SK-N-SH (cell line): Measurements from ENCODE around the gene EDC4. TPM values are rescaled to one million over a fixed set of nuclear protein-coding genes. Genes with fewer than 3 reads are reported as not detected.

ENCODE experiments used
- CTCF ChIA-PET: fragments of 300-600, 350-600 bp; formaldehyde crosslinking; extraction: SDS; loops from one replicate; lab custom pipeline; 2021; lab: Yijun Ruan, JAX
- POLR2A ChIA-PET: fragments of 350-600 bp; sonication (Branson Sonifier 250); formaldehyde crosslinking; extraction: SDS; loops from one replicate; lab custom pipeline; 2020; ENCODE audit warnings: antibody characterized with exemption, inconsistent platforms; lab: Yijun Ruan, JAX
- DNase-seq: peaks from one replicate; pipeline ENCODE4 v3.0.0; 2012
- H2AFZ ChIP-seq: fragments of 200-600 bp; sonication (generic); 2 replicates; pipeline ENCODE4 v1.8.1; 2016; ENCODE audit warnings: antibody characterized with exemption, mild to moderate bottlenecking, low read depth
- H3F3A ChIP-seq: fragments of 200-600 bp; sonication (generic); replicated peaks from 2 replicates; pipeline ENCODE3; 2016; ENCODE audit warnings: antibody characterized with exemption, mild to moderate bottlenecking; ENCODE audit not compliant: insufficient read depth
- H3K27ac ChIP-seq, 2 experiments: fragments of 200-500 bp in 1 of 2; fragments of 200-600 bp in 1 of 2; sonication (Bioruptor generic) in 1 of 2; sonication (generic), shearing (Covaris generic) in 1 of 2; 2 replicates each; pipeline versions ENCODE4 v1.5.1 to v1.6.1; 2014 to 2016; ENCODE audit warnings: low read depth in 2 of 2, inconsistent platforms in 1 of 2, low read length in 1 of 2, mild to moderate bottlenecking in 1 of 2, mixed read lengths in 1 of 2
- H3K27me3 ChIP-seq: fragments of 200-600 bp; sonication (generic), shearing (Covaris generic); 2 replicates; pipeline ENCODE4 v1.6.1; 2016; ENCODE audit warnings: mixed run types; ENCODE audit not compliant: insufficient read depth
- H3K36me3 ChIP-seq, 2 experiments: fragments of 200-500 bp in 1 of 2; fragments of 200-600 bp in 1 of 2; sonication (Bioruptor generic) in 1 of 2; sonication (generic) in 1 of 2; replicated peaks in 1 of 2; 2 replicates each; pipeline versions ENCODE3 to v1.5.1; 2014 to 2016; ENCODE audit warnings: low read length in 1 of 2, mild to moderate bottlenecking in 1 of 2; ENCODE audit not compliant: insufficient read depth in 2 of 2, control insufficient read depth in 1 of 2
- H3K4me1 ChIP-seq, 2 experiments: fragments of 200-500 bp in 1 of 2; fragments of 200-600 bp in 1 of 2; sonication (Bioruptor generic) in 1 of 2; sonication (generic), shearing (Covaris generic) in 1 of 2; 2 replicates each; pipeline versions ENCODE4 v1.5.1 to v1.6.1; 2014 to 2016; ENCODE audit warnings: low read depth in 1 of 2, low read length in 1 of 2, mixed run types in 1 of 2; ENCODE audit not compliant: insufficient read depth in 2 of 2, control insufficient read depth in 1 of 2
- H3K4me2 ChIP-seq: fragments of 200-600 bp; sonication (generic), shearing (Covaris generic); 2 replicates; pipeline ENCODE4 v1.6.1; 2017; ENCODE audit warnings: mixed run types
- H3K4me3 ChIP-seq, 2 experiments: fragments of 200-500 bp in 1 of 2; fragments of 200-600 bp in 1 of 2; sonication (Bioruptor generic) in 1 of 2; sonication (generic), shearing (Covaris generic) in 1 of 2; 2 replicates each; pipeline versions ENCODE4 v1.5.1 to v1.8.1; 2014 to 2016; ENCODE audit warnings: low read depth in 2 of 2, inconsistent platforms in 1 of 2, low read length in 1 of 2, mild to moderate bottlenecking in 1 of 2, mixed read lengths in 1 of 2, moderate library complexity in 1 of 2
- H3K79me2 ChIP-seq: fragments of 200-600 bp; sonication (generic); 2 replicates; pipeline ENCODE4 v1.8.1; 2017; ENCODE audit warnings: mild to moderate bottlenecking; ENCODE audit not compliant: insufficient read depth
- H3K9ac ChIP-seq: fragments of 200-600 bp; sonication (generic); 2 replicates; pipeline ENCODE4 v1.6.1; 2017; ENCODE audit warnings: mixed run types
- H3K9me2 ChIP-seq: fragments of 200-600 bp; sonication (generic); 2 replicates; pipeline ENCODE4 v1.6.1; 2017; ENCODE audit warnings: mixed run types
- H3K9me3 ChIP-seq: fragments of 200-600 bp; sonication (generic); 2 replicates; pipeline ENCODE4 v1.6.1; 2017; ENCODE audit warnings: mixed run types, mild to moderate bottlenecking, moderate library complexity
- H4K20me1 ChIP-seq: fragments of 200-600 bp; sonication (generic); 2 replicates; pipeline ENCODE4 v1.6.1; 2017; ENCODE audit warnings: mild to moderate bottlenecking, mixed run types; ENCODE audit not compliant: insufficient read depth
- CHD2 ChIP-seq: fragments of 150-350 bp; IDR thresholded peaks from 2 replicates; pipeline ENCODE4 v1.6.1; 2018; ENCODE audit warnings: low read length; ENCODE audit not compliant: partially characterized antibody
- ELF1 ChIP-seq: IDR thresholded peaks from 2 replicates; pipeline ENCODE4 v1.4.0; 2012
- GABPA ChIP-seq: IDR thresholded peaks from 2 replicates; pipeline ENCODE4 v1.4.0; 2012; ENCODE audit warnings: low read depth, mild to moderate bottlenecking
- GATA2 ChIP-seq: sonication (generic); formaldehyde crosslinking; IDR thresholded peaks from 2 replicates; pipeline ENCODE4 v1.5.0; 2020; ENCODE audit warnings: mild to moderate bottlenecking, missing genetic modification reagents
- IRF3 ChIP-seq: fragments of 150-350 bp; IDR thresholded peaks from 2 replicates; pipeline ENCODE4 v1.6.1; 2016; ENCODE audit warnings: mild to moderate bottlenecking, low read depth, low read length
- NFIC ChIP-seq: IDR thresholded peaks from 2 replicates; pipeline ENCODE4 v1.4.0; 2012; ENCODE audit warnings: borderline replicate concordance
- POLR2AphosphoS5 ChIP-seq: IDR thresholded peaks from 2 replicates; pipeline ENCODE4 v1.6.1; 2012; ENCODE audit warnings: low read depth, low read length
- RAD21 ChIP-seq: IDR thresholded peaks from 2 replicates; pipeline ENCODE4 v1.6.1; 2012; ENCODE audit warnings: mild to moderate bottlenecking, low read length
- RCOR1 ChIP-seq: fragments of 150-350 bp; IDR thresholded peaks from 2 replicates; pipeline ENCODE4 v1.6.1; 2017; ENCODE audit warnings: antibody characterized with exemption, low read length
- REST ChIP-seq: IDR thresholded peaks from 2 replicates; pipeline ENCODE4 v1.6.1; 2012; ENCODE audit warnings: mild to moderate bottlenecking, low read depth, low read length, moderate library complexity
- RFX5 ChIP-seq: IDR thresholded peaks from 2 replicates; pipeline ENCODE4 v1.6.1; 2012; ENCODE audit warnings: mild to moderate bottlenecking, improper control_type of control experiment, low read length
- RXRA ChIP-seq: IDR thresholded peaks from 2 replicates; pipeline ENCODE4 v1.4.0; 2012; ENCODE audit warnings: low read depth, mild to moderate bottlenecking, borderline replicate concordance
- SIN3A ChIP-seq: IDR thresholded peaks from 2 replicates; pipeline ENCODE4 v1.6.1; 2012; ENCODE audit warnings: low read depth, mild to moderate bottlenecking, low read length, moderate library complexity, borderline replicate concordance
- TEAD4 ChIP-seq: IDR thresholded peaks from 2 replicates; pipeline ENCODE4 v1.4.0; 2012; ENCODE audit warnings: mild to moderate bottlenecking, borderline replicate concordance; ENCODE audit not compliant: insufficient read depth
- USF2 ChIP-seq: fragments of 150-350 bp; IDR thresholded peaks from 2 replicates; pipeline ENCODE4 v1.6.1; 2017; ENCODE audit warnings: antibody characterized with exemption, low read length, low read depth, borderline replicate concordance
- WGBS: methylation state at CpG from one replicate; pipeline ENCODE4 v1.1.6; 2017; ENCODE audit warnings: low lambda C conversion rate; 5-methylcytosine and 5-hydroxymethylcytosine counted together
- polyA plus RNA-seq, 3 experiments: library from polyadenylated mRNA; depleted of rRNA; stranded (reverse); fragments of >200 nt; gene quantifications; 2 replicates each; pipeline ENCODE4 v1.2.3, GENCODE V29; 2012
- TF ChIP-seq, protein P1 (sequence below): IDR thresholded peaks from 2 replicates; pipeline ENCODE4; 2012
- TF ChIP-seq, protein P2 (sequence below): IDR thresholded peaks from 2 replicates; pipeline ENCODE4 v1.4.0; 2012; ENCODE audit warnings: low read depth
- TF ChIP-seq, protein P3 (sequence below): fragments of 200-600 bp; sonication (generic); IDR thresholded peaks from 2 replicates; pipeline ENCODE4 v1.6.1; 2017; ENCODE audit warnings: antibody characterized with exemption, mild to moderate bottlenecking, moderate library complexity

Gene EDC4
- polyA plus RNA-seq, 1 of the 3 experiments (the other 2 are of a cell fraction), result 38.0 TPM

DNA sequence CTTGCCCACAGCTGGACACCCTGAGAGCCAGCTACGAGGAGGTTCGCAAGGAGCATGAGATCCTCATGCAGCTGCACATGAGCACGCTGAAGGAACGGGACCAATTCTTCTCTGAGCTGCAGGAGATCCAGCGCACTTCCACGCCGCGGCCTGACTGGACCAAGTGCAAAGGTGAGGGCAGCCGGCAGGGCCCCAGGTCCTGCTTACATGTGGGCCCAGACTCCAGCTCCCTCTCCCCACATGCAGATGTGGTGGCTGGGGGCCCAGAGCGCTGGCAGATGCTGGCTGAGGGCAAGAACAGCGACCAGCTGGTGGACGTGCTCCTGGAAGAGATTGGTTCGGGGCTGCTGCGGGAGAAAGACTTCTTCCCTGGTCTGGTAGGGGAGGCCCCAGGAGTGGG lies 46.9 kb upstream of the EDC4 start:
- Histone ChIP-seq H3K27me3 (no peaks in the 10 kb centered on the region), H3K9me3 (no peaks in the 10 kb centered on the region), H3K79me2 (no peaks in the 10 kb centered on the region), H3K9me2 (no peaks in the 10 kb centered on the region), H3K36me3 (peaks cover 0 to 44% of the 10 kb centered on the region in 2 experiments), H3K4me1 (no peaks in the 10 kb centered on the region), H3K4me2 (no peak overlapping the region), H3K9ac (no peak overlapping the region), H3F3A (no peaks in the 10 kb centered on the region), H3K27ac (no peak overlapping the region), H3K4me3 (no peak overlapping the region), H2AFZ (no peak overlapping the region), H4K20me1 (no peaks in the 10 kb centered on the region)
- ChIA-PET CTCF (interaction anchor here (1.1 to 5.7 kb wide), 2 partner anchors 10 to 153 kb away, joined by 4 to 77 read pairs; no protein-coding TSS in a partner anchor), POLR2A (interaction anchor here (0.6 kb wide), 1 partner anchor 9 kb away, joined by 3 read pairs; no protein-coding TSS in a partner anchor)
- DNase-seq, result no peak
- WGBS, result 97% methylated on average over 10 of the region's 14 CpGs
- TF ChIP-seq NFIC, result no peak
- TF ChIP-seq TEAD4, result no peak
- TF ChIP-seq GABPA, result no peak
- no peak for TF ChIP-seq ELF1
- TF ChIP-seq RXRA, result no peak
- no peak for TF ChIP-seq POLR2AphosphoS5
- no peak for TF ChIP-seq RCOR1
- TF ChIP-seq CHD2, result no peak
- TF ChIP-seq USF2, result no peak
- no peak for TF ChIP-seq SIN3A
- no peak for TF ChIP-seq IRF3
- TF ChIP-seq, protein P1, sequence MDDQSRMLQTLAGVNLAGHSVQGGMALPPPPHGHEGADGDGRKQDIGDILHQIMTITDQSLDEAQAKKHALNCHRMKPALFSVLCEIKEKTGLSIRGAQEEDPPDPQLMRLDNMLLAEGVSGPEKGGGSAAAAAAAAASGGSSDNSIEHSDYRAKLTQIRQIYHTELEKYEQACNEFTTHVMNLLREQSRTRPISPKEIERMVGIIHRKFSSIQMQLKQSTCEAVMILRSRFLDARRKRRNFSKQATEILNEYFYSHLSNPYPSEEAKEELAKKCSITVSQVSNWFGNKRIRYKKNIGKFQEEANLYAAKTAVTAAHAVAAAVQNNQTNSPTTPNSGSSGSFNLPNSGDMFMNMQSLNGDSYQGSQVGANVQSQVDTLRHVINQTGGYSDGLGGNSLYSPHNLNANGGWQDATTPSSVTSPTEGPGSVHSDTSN, result no peak
- no peak for TF ChIP-seq GATA2 (CRISPR knock-in tag)
- TF ChIP-seq RFX5, result no peak
- TF ChIP-seq REST, result no peak
- TF ChIP-seq, protein P2, sequence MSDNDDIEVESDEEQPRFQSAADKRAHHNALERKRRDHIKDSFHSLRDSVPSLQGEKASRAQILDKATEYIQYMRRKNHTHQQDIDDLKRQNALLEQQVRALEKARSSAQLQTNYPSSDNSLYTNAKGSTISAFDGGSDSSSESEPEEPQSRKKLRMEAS, result no peak
- TF ChIP-seq, protein P3, sequence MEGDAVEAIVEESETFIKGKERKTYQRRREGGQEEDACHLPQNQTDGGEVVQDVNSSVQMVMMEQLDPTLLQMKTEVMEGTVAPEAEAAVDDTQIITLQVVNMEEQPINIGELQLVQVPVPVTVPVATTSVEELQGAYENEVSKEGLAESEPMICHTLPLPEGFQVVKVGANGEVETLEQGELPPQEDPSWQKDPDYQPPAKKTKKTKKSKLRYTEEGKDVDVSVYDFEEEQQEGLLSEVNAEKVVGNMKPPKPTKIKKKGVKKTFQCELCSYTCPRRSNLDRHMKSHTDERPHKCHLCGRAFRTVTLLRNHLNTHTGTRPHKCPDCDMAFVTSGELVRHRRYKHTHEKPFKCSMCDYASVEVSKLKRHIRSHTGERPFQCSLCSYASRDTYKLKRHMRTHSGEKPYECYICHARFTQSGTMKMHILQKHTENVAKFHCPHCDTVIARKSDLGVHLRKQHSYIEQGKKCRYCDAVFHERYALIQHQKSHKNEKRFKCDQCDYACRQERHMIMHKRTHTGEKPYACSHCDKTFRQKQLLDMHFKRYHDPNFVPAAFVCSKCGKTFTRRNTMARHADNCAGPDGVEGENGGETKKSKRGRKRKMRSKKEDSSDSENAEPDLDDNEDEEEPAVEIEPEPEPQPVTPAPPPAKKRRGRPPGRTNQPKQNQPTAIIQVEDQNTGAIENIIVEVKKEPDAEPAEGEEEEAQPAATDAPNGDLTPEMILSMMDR, result no peak
- TF ChIP-seq RAD21, result no peak
